ENCODE data around the gene TNFRSF1A.

TNFRSF1A gene

GRCh38 chr12:6303071-6303470 lies 38.8 kb downstream of the TNFRSF1A start:
- Histone ChIP-seq H3K9ac (ENCODE audit: low read length) (no peak overlapping the region), H3K79me2 (ENCODE audit: insufficient read depth, low read length) (no peaks in the 10 kb centered on the region), H3K9me2 (replicated peaks; ENCODE audit: insufficient read depth, low read length) (no peaks in the 10 kb centered on the region), H3K4me3 (ENCODE audit: insufficient read depth, low read length, poor library complexity, severe bottlenecking) (no peak overlapping the region), H2AFZ (ENCODE audit: low read depth, low read length, severe bottlenecking) (no peak overlapping the region), H3K36me3 (ENCODE audit: low read length) (no peaks in the 10 kb centered on the region), H4K20me1 (ENCODE audit: low read depth, low read length) (no peaks in the 10 kb centered on the region), H3F3A (ENCODE audit: insufficient read depth) (no peaks in the 10 kb centered on the region), H3K27ac (ENCODE audit: low read depth, low read length) (no peak overlapping the region), H3K27me3 (ENCODE audit: low read length) (no peaks in the 10 kb centered on the region), H3K4me2 (ENCODE audit: low read depth, low read length, poor library complexity, severe bottlenecking) (no peak overlapping the region), H3K9me3 (ENCODE audit: insufficient read depth, low read length) (no peaks in the 10 kb centered on the region)
- TF ChIP-seq EZH2phosphoT487 (conservative IDR thresholded peaks at IDR 0.05; ENCODE audit: low read length) = no peak
- TF ChIP-seq CTCF (IDR thresholded peaks at IDR 0.05; ENCODE audit: insufficient read depth, low read length, poor library complexity, severe bottlenecking) = no peak

GRCh38 chr12:6302621-6303020 lies 39.3 kb downstream of the TNFRSF1A start:
- H3K36me3 ChIP-seq (ENCODE audit: low read length) = no peaks in the 10 kb centered on the region
- TF ChIP-seq EZH2phosphoT487 (conservative IDR thresholded peaks at IDR 0.05; ENCODE audit: low read length) = no peak
- TF ChIP-seq CTCF (IDR thresholded peaks at IDR 0.05; ENCODE audit: insufficient read depth, low read length, poor library complexity, severe bottlenecking) = no peak
- no peak overlapping the region for H2AFZ ChIP-seq (ENCODE audit: low read depth, low read length, severe bottlenecking)
- no peak overlapping the region for H3K4me3 ChIP-seq (ENCODE audit: insufficient read depth, low read length, poor library complexity, severe bottlenecking)
- H4K20me1 ChIP-seq (ENCODE audit: low read depth, low read length) = no peaks in the 10 kb centered on the region
- no peaks in the 10 kb centered on the region for H3K27me3 ChIP-seq (ENCODE audit: low read length)
- H3K9me3 ChIP-seq (ENCODE audit: insufficient read depth, low read length) = no peaks in the 10 kb centered on the region
- no peaks in the 10 kb centered on the region for H3K79me2 ChIP-seq (ENCODE audit: insufficient read depth, low read length)
- H3K27ac ChIP-seq (ENCODE audit: low read depth, low read length) = no peak overlapping the region
- H3K9ac ChIP-seq (ENCODE audit: low read length) = no peak overlapping the region
- no peaks in the 10 kb centered on the region for H3K9me2 ChIP-seq (replicated peaks; ENCODE audit: insufficient read depth, low read length)
- H3F3A ChIP-seq (ENCODE audit: insufficient read depth) = no peaks in the 10 kb centered on the region
- H3K4me2 ChIP-seq (ENCODE audit: low read depth, low read length, poor library complexity, severe bottlenecking) = no peak overlapping the region

- H2AFZ ChIP-seq (ENCODE audit: low read depth, low read length, severe bottlenecking) = no peak overlapping the region
- H3K4me2 ChIP-seq (ENCODE audit: low read depth, low read length, poor library complexity, severe bottlenecking) = no peak overlapping the region
- no peaks in the 10 kb centered on the region for H3K79me2 ChIP-seq (ENCODE audit: insufficient read depth, low read length)
- no peak overlapping the region for H3K9ac ChIP-seq (ENCODE audit: low read length)
- no peaks in the 10 kb centered on the region for H3K36me3 ChIP-seq (ENCODE audit: low read length)
- H3K27ac ChIP-seq (ENCODE audit: low read depth, low read length) = no peak overlapping the region
- H3K9me2 ChIP-seq (replicated peaks; ENCODE audit: insufficient read depth, low read length) = no peaks in the 10 kb centered on the region
- no peaks in the 10 kb centered on the region for H3K27me3 ChIP-seq (ENCODE audit: low read length)
- H3K9me3 ChIP-seq (ENCODE audit: insufficient read depth, low read length) = no peaks in the 10 kb centered on the region
- no peak overlapping the region for H3K4me3 ChIP-seq (ENCODE audit: insufficient read depth, low read length, poor library complexity, severe bottlenecking)
- H3F3A ChIP-seq (ENCODE audit: insufficient read depth) = no peaks in the 10 kb centered on the region
- no peak for TF ChIP-seq CTCF (IDR thresholded peaks at IDR 0.05; ENCODE audit: insufficient read depth, low read length, poor library complexity, severe bottlenecking)
- TF ChIP-seq EZH2phosphoT487 (conservative IDR thresholded peaks at IDR 0.05; ENCODE audit: low read length) = no peak
- no peaks in the 10 kb centered on the region for H4K20me1 ChIP-seq (ENCODE audit: low read depth, low read length)
These were observed 40.2 kb downstream of the TNFRSF1A start for GRCh38 chr12:6301721-6302120.

All from SU-DHL-6 (cell line).